ENCODE measurements around the gene PMEPA1. TPM values are rescaled to one million over a fixed set of nuclear protein-coding genes. Genes with fewer than 3 reads are reported as not detected.
A peak's percentile ranks its signal among the peaks of the same experiment; 100 is the strongest.

PMEPA1 gene
- total RNA-seq, 2 donors from 2014 or later: 22.7 to 23.9 TPM

- no peak overlapping the region for H3K27ac ChIP-seq
- intact Hi-C loops (cut with DNase I): loop anchor here (10.0 kb wide), 1 partner anchor 527 kb away; no protein-coding TSS in a partner anchor
- no peaks in the 10 kb centered on the region for H3K27me3 ChIP-seq
- peak; percentile 15 to 58 (median 32) for DNase-seq
- H3K4me3 ChIP-seq: no peak overlapping the region
- peaks cover 4% of the 10 kb centered on the region for H3K4me1 ChIP-seq
- WGBS, 2 donors: 73 to 76% methylated on average over 21 to 36 of the region's 36 CpGs
- H3K9me3 ChIP-seq: no peaks in the 10 kb centered on the region
- ATAC-seq: peak; percentile 4
- TF ChIP-seq POLR2A (IDR thresholded peaks at IDR 0.05) (no peak), CTCF (IDR thresholded peaks at IDR 0.05) (no peak)
- H3K36me3 ChIP-seq (replicated peaks in 1 of 2; ENCODE audit: insufficient read depth in 1 of 2, low read depth in 2 of 2): no peaks in the 10 kb centered on the region
Observed at GRCh38 chr20:57657535-57658446, 52.0 kb downstream of the PMEPA1 start.

DNA sequence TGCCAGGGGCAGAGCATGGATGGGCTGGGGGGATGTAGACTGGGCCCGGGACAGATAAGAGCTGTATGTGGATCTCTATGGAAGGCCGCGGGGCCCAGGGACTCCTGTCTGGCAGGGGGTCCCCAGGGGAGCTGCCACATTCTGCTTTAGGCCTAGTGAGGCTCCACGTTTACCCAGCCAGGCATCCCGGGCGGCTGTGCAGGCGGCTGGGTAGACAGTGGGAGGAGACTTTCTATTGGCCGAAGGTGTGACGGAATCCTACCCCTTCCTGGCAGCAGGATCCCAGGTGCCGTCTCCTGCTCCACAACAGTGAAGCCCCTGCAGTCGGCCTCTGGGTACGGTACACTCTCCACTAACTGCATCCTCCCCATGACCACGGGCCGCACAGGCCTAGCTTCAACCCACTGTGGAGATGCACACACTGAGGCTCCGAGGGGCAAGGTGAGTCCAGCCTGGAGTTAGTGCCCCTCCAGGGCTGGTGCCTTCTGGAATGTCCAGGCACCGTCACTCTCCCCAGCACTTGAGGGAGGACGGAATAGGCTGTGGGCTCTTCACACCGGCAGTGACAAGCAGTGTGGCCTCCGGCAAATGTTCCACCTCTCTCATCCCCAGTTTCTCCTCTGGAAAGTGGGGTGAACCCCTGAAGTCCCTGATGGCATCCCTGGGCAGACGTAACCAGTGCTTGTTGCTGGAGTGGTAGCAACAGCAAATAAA is 52.8 kb downstream of the PMEPA1 start:
- H3K4me3 ChIP-seq: no peak overlapping the region
- H3K4me1 ChIP-seq: peaks cover 4% of the 10 kb centered on the region
- DNase-seq (peak in 2 of 4 donors; percentile 6 to 9), ATAC-seq (no peak)
- 86 to 92% methylated on average over 8 to 14 of the region's 20 CpGs for WGBS, 2 donors
- H3K36me3 ChIP-seq (replicated peaks in 1 of 2; ENCODE audit: insufficient read depth in 1 of 2, low read depth in 2 of 2): peaks cover 2 to 4% of the 10 kb centered on the region in 2 donors
- TF ChIP-seq POLR2A (IDR thresholded peaks at IDR 0.05): no peak
- TF ChIP-seq CTCF (IDR thresholded peaks at IDR 0.05): no peak
- H3K27ac ChIP-seq: no peak overlapping the region
- no peaks in the 10 kb centered on the region for H3K9me3 ChIP-seq
- H3K27me3 ChIP-seq: no peaks in the 10 kb centered on the region
- intact Hi-C loops (cut with DNase I): loop anchor here (10.0 kb wide), 1 partner anchor 528 kb away; no protein-coding TSS in a partner anchor

DNA sequence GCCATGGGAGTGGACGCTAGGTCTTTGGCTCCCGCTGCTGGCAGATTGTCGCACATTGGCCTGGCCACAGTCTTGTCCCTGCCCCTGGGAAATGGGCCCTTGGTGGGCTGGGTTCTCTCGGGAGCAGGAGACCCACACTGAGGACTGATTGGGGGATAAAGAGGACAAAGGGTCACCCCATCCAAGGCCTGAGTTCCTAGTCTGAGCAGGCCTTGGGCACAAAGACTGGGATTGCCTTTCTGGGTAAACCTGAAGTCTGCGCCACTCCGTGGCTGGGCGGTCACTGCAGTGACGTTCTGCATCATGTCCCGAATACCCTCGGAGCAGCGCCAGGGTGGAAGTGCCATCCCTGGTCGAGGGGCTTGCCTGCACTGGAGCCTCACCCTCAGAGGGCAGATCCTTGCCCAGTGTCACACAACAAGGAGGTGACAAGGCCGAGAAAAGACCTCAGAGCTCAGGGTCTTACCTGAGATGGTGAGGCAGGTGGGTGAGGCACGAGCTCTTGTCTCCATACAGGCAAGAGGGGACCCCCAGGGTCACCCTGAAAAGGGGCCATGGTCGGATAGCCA is 53.5 kb downstream of the PMEPA1 start:
- peaks cover 4% of the 10 kb centered on the region for H3K4me1 ChIP-seq
- intact Hi-C loops (cut with DNase I): loop anchor here (10.0 kb wide), 1 partner anchor 528 kb away; no protein-coding TSS in a partner anchor
- ATAC-seq (no peak), DNase-seq (peak in 2 of 4 donors; percentile 7)
- no peaks in the 10 kb centered on the region for H3K27me3 ChIP-seq
- H3K36me3 ChIP-seq (replicated peaks in 1 of 2; ENCODE audit: insufficient read depth in 1 of 2, low read depth in 2 of 2): peaks cover 4 to 5% of the 10 kb centered on the region in 2 donors
- 79 to 83% methylated on average over 4 to 15 of the region's 15 CpGs for WGBS, 2 donors
- no peak for TF ChIP-seq CTCF (IDR thresholded peaks at IDR 0.05)
- no peak for TF ChIP-seq POLR2A (IDR thresholded peaks at IDR 0.05)
- no peak overlapping the region for H3K27ac ChIP-seq
- no peaks in the 10 kb centered on the region for H3K9me3 ChIP-seq
- H3K4me3 ChIP-seq: no peak overlapping the region

- DNase-seq: no peak
- Histone ChIP-seq H3K27ac (no peak overlapping the region), H3K4me3 (no peak overlapping the region), H3K4me1 (peaks cover 4% of the 10 kb centered on the region), H3K9me3 (no peaks in the 10 kb centered on the region), H3K36me3 (replicated peaks in 1 of 2; ENCODE audit: insufficient read depth in 1 of 2, low read depth in 2 of 2) (peaks cover 5 to 7% of the 10 kb centered on the region in 2 donors), H3K27me3 (no peaks in the 10 kb centered on the region)
- TF ChIP-seq POLR2A (IDR thresholded peaks at IDR 0.05): no peak
- TF ChIP-seq CTCF (IDR thresholded peaks at IDR 0.05): no peak
- no peak for ATAC-seq
- 78 to 83% methylated on average over 11 of the region's 11 CpGs for WGBS, 2 donors
- intact Hi-C loops (cut with DNase I): loop anchor here (10.0 kb wide), 1 partner anchor 529 kb away; no protein-coding TSS in a partner anchor
Observed at GRCh38 chr20:57655809-57656155, 54.0 kb downstream of the PMEPA1 start.
